ENCODE data around the gene APOBEC4. TPM values are rescaled to one million over a fixed set of nuclear protein-coding genes. Genes with fewer than 3 reads are reported as not detected.
A peak's percentile ranks its signal among the peaks of the same experiment; 100 is the strongest.

The APOBEC4 gene
- total and polyA plus RNA-seq, 2 of the 13 experiments (the other 11 are each of a cell fraction or from before 2014, with no cell fraction given) = not detected

- TF ChIP-seq SETDB1 (CRISPR knock-in tag; IDR thresholded peaks at IDR 0.05; ENCODE audit: borderline replicate concordance) = no peak
- no peak for TF ChIP-seq SRSF1 (optimal IDR thresholded peaks at IDR 0.05; ENCODE audit: low read depth, low read length)
- TF ChIP-seq PCBP1 (IDR thresholded peaks at IDR 0.05; ENCODE audit: borderline replicate concordance, low read depth, low read length) = no peak
- TF ChIP-seq ZNF550 (CRISPR knock-in tag; IDR thresholded peaks at IDR 0.05; ENCODE audit: borderline replicate concordance) = no peak
- TF ChIP-seq NFIC (IDR thresholded peaks at IDR 0.05; ENCODE audit: low read length) = 0 out of 2 replicates have a peak, but pooled peaks have one; percentile 37
- 0 out of 2 replicates have a peak, but pooled peaks have one; percentile 21 for TF ChIP-seq FOXP4 (CRISPR knock-in tag; IDR thresholded peaks at IDR 0.05)
- no peak for TF ChIP-seq THAP9 (CRISPR knock-in tag; IDR thresholded peaks at IDR 0.05; ENCODE audit: borderline replicate concordance)
- TF ChIP-seq MLXIP (CRISPR knock-in tag; IDR thresholded peaks at IDR 0.05; ENCODE audit: borderline replicate concordance) = no peak
- TF ChIP-seq SMAD3 (CRISPR knock-in tag; IDR thresholded peaks at IDR 0.05) = no peak
- TF ChIP-seq DRAP1 (CRISPR knock-in tag; IDR thresholded peaks at IDR 0.05) = no peak
- TF ChIP-seq ZFX (CRISPR knock-in tag; IDR thresholded peaks at IDR 0.05; ENCODE audit: low read depth) = no peak
- no peak for TF ChIP-seq ZNF451 (CRISPR knock-in tag; IDR thresholded peaks at IDR 0.05)
- peak; percentile 57; the same call in 1 of the 2 replicates for TF ChIP-seq HMG20A (CRISPR knock-in tag; IDR thresholded peaks at IDR 0.05; ENCODE audit: borderline replicate concordance)
- no peak for TF ChIP-seq ZNF326 (CRISPR knock-in tag; IDR thresholded peaks at IDR 0.05; ENCODE audit: borderline replicate concordance)
- no peak for TF ChIP-seq SOX13 (IDR thresholded peaks at IDR 0.05)
- TF ChIP-seq SOX13 (CRISPR knock-in tag; conservative IDR thresholded peaks at IDR 0.05 in 1 of 2, IDR thresholded peaks at IDR 0.05 in 1 of 2) = peak in 1 of 2 experiments; percentile 58; a peak in 2 of 4 replicates
- no peak for TF ChIP-seq ZNF296 (CRISPR knock-in tag; conservative IDR thresholded peaks at IDR 0.05)
- peak; percentile 28; the same call in 1 of the 2 replicates for TF ChIP-seq MEF2D (CRISPR knock-in tag; IDR thresholded peaks at IDR 0.05)
These were observed 12.9 kb downstream of the APOBEC4 start (continued) for GRCh38 chr1:183640193-183640592.
